Common myeloid progenitor, CD34-positive (primary cell): ENCODE measurements around the gene STXBP4.

ENCODE experiments used
- CTCF ChIA-PET: fragments of 350-600 bp; sonication (Branson Sonifier 250); formaldehyde crosslinking; loops from one replicate; lab custom pipeline; 2021; ENCODE audit warnings: antibody characterized with exemption; lab: Charles Lee
- POLR2A ChIA-PET: fragments of 350-600 bp; sonication (Branson Sonifier 250); formaldehyde crosslinking; loops from one replicate; lab custom pipeline; 2021; ENCODE audit warnings: antibody characterized with exemption; lab: Charles Lee
- DNase-seq, 3 donors: peaks; one replicate each; pipeline versions ENCODE4 v3.0.0 to v3.0.0-alpha.2; 2013
- H3K27ac ChIP-seq, 2 experiments: 1 replicate in 1 of 2; 2 replicates in 1 of 2; pipeline ENCODE4 v1.7.0; 2013; ENCODE audit warnings: inconsistent platforms in 2 of 2, low read length in 2 of 2, mild to moderate bottlenecking in 2 of 2, low read depth in 1 of 2, moderate library complexity in 1 of 2; ENCODE audit not compliant: severe bottlenecking in 2 of 2, insufficient read depth in 1 of 2, poor library complexity in 1 of 2
- H3K27me3 ChIP-seq, 5 experiments: replicated peaks in 2 of 5; 1 replicate in 3 of 5; 2 replicates in 2 of 5; pipeline versions ENCODE4 v1.6.1 to v1.7.0; 2013; ENCODE audit warnings: low read length in 4 of 5, mild to moderate bottlenecking in 2 of 5, moderate library complexity in 2 of 5, inconsistent platforms in 1 of 5; ENCODE audit not compliant: insufficient read depth in 5 of 5, control insufficient read depth in 4 of 5
- H3K36me3 ChIP-seq, 4 experiments: 1 replicate in 2 of 4; 2 replicates in 2 of 4; pipeline versions ENCODE4 v1.6.1 to v1.7.0; 2013; ENCODE audit warnings: low read length in 3 of 4, control low read depth in 1 of 4, mild to moderate bottlenecking in 1 of 4; ENCODE audit not compliant: control insufficient read depth in 4 of 4, insufficient read depth in 4 of 4
- H3K4me1 ChIP-seq, 4 experiments: 1 replicate in 3 of 4; 2 replicates in 1 of 4; pipeline versions ENCODE4 v1.6.1 to v1.7.1; 2013; ENCODE audit warnings: low read length in 3 of 4, mild to moderate bottlenecking in 3 of 4, control low read depth in 1 of 4, inconsistent platforms in 1 of 4, moderate library complexity in 1 of 4; ENCODE audit not compliant: control insufficient read depth in 4 of 4, insufficient read depth in 4 of 4; ENCODE audit errors: control extremely low read depth in 1 of 4
- H3K4me3 ChIP-seq, 7 experiments: 1 replicate in 4 of 7; 2 replicates in 3 of 7; pipeline versions ENCODE4 v1.5.1 to v1.7.0; 2013; ENCODE audit warnings: mild to moderate bottlenecking in 7 of 7, low read length in 6 of 7, moderate library complexity in 6 of 7, inconsistent platforms in 2 of 7, low read depth in 2 of 7, control low read depth in 1 of 7; ENCODE audit not compliant: insufficient read depth in 4 of 7, control insufficient read depth in 1 of 7; ENCODE audit errors: extremely low read depth in 1 of 7
- H3K9me3 ChIP-seq, 5 experiments: 1 replicate in 4 of 5; 2 replicates in 1 of 5; pipeline versions ENCODE4 v1.6.1 to v1.7.1; 2013; ENCODE audit warnings: low read length in 4 of 5, mild to moderate bottlenecking in 2 of 5, inconsistent platforms in 1 of 5, low read depth in 1 of 5, moderate library complexity in 1 of 5; ENCODE audit not compliant: control insufficient read depth in 4 of 5, insufficient read depth in 2 of 5; ENCODE audit errors: control extremely low read depth in 1 of 5
- WGBS: methylation state at CpG from one replicate; pipeline ENCODE4 v1.1.5; 2013; ENCODE audit not compliant: insufficient coverage; 5-methylcytosine and 5-hydroxymethylcytosine counted together

STXBP4 gene

DNA sequence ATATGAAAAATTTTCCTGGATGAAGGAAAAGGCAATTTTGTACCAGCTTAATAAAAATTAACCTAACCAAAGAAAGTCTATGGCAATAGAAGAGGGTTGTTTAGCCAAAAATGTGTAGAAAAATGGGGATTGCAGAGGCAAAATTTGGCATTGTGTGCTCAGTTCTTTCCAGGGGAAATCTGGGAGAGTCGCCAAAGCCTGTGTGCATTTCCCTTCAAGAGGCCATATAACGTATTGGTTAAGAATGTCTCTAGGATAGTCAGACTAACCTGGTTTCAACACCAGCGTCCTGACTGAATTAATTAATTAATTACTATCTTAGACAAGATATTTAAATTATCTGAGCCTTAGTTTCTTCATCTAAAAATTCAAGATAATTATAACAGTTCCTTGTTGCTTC is 251.4 kb downstream of the STXBP4 start:
- H3K27ac ChIP-seq: no peak overlapping the region
- CTCF ChIA-PET: interaction anchor here (1.6 to 2.2 kb wide), 2 partner anchors 10 to 20 kb away, joined by 3 to 5 read pairs; no protein-coding TSS in a partner anchor
- WGBS: 100% methylated on average over 1 of the region's 3 CpGs
- DNase-seq: no peak
- POLR2A ChIA-PET: interaction anchor here (0.7 kb wide), 1 partner anchor 17 kb away, joined by 3 read pairs; no protein-coding TSS in a partner anchor
- H3K9me3 ChIP-seq: no peaks in the 10 kb centered on the region
- peaks cover 4 to 13% (median 8%) of the 10 kb centered on the region in 4 experiments for H3K4me1 ChIP-seq
- H3K4me3 ChIP-seq: no peak overlapping the region
- H3K36me3 ChIP-seq: no peaks in the 10 kb centered on the region
- no peaks in the 10 kb centered on the region for H3K27me3 ChIP-seq
